D721Med (cell line): ENCODE measurements around the gene TMC3.

Experiments
- DNase-seq: peaks from one replicate; pipeline ENCODE4 v3.0.0; 2011; ENCODE audit warnings: low spot score; ENCODE audit not compliant: insufficient read length
- FAIRE-seq: peaks from 2 replicates; lab custom pipeline; 2011; peaks lifted over from hg19 to GRCh38; lab: Jason Lieb, UNC
- TF ChIP-seq, protein P1 (sequence below): IDR thresholded peaks from 2 replicates; pipeline ENCODE4 v1.5.1; 2012; ENCODE audit warnings: mild to moderate bottlenecking, control low read depth; ENCODE audit not compliant: insufficient read depth; ENCODE audit errors: missing control alignments

TMC3 gene

DNA sequence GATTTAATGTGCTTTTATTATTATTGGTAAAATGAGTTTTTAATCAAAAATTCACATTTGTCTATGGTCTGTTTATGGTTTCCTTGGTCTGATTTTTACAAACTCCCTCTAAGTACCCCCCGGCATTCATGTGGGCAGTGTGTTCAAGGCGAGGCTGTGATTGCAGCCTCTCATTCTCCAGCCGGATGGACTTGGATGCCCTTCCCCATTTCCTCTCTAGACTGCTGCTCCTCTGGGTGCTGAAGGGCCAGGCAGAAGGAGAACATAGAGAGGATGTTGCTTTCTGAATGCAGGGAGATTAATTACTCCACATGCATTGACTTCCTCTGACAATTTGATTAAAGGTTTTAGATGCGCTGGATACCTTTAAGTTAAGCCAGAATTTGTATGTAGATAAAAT is 3.9 kb upstream of the TMC3 start:
- no peak for FAIRE-seq
- DNase-seq: no peak
- TF ChIP-seq, protein P1, sequence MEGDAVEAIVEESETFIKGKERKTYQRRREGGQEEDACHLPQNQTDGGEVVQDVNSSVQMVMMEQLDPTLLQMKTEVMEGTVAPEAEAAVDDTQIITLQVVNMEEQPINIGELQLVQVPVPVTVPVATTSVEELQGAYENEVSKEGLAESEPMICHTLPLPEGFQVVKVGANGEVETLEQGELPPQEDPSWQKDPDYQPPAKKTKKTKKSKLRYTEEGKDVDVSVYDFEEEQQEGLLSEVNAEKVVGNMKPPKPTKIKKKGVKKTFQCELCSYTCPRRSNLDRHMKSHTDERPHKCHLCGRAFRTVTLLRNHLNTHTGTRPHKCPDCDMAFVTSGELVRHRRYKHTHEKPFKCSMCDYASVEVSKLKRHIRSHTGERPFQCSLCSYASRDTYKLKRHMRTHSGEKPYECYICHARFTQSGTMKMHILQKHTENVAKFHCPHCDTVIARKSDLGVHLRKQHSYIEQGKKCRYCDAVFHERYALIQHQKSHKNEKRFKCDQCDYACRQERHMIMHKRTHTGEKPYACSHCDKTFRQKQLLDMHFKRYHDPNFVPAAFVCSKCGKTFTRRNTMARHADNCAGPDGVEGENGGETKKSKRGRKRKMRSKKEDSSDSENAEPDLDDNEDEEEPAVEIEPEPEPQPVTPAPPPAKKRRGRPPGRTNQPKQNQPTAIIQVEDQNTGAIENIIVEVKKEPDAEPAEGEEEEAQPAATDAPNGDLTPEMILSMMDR: no peak

DNA sequence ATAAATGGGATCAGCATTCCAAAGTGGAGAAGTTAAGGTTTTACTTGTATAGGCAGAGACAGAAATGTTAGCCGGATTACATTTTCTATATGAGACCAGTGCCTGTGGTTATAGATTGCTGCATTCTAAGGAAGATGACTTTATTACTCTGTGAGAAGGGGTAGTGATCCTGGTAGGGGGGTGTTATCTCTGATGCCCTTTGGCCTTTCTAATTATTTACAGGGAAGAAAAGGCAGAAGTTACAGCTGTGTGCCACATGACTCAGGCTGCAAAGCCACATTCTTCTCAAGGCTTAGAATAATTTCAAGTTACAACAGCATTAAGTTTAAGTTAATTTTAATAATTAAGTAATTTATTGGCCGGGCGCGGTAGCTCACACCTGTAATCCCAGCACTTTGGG is 2.2 kb upstream of the TMC3 start:
- FAIRE-seq (no peak), DNase-seq (no peak)
- TF ChIP-seq, protein P1: no peak

DNA sequence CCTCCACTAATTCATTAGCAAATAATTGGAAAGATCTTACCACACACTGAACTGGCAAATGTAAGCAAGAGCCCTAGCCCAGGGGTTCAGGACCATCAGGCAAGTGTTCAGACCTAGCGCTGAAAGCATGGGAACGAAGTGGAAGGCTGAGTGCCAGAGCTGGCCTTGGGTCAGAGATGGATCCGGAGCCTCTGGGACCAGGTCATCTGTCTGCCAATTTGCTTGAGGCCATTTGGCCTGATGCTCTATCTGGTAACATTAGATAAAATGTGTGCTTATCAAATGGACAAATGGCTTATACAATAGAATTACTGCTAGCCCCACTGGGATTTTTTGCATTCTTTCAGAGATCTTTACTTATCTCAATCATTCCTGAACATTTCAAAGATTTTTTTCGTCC is 1.4 kb upstream of the TMC3 start:
- DNase-seq (no peak), FAIRE-seq (no peak)
- TF ChIP-seq, protein P1: no peak

DNA sequence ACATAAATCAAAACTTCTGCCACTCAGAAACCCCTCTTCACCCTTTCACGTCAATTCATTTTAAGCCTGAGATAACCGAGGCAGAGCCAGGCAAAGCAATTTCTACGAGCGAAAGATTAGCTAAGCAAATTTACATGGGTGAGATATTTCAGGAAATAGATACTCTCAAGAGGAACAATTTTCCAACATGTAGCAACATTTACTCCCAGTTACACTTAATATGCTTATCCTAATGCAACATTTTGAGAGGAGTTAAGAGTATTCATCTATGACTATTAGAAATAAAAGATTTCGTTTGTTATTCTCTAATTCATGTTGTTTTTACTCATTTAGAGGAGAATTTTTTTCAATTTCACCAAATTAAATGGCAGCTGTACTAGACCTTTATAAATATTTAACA is 837 bp downstream of the TMC3 start:
- FAIRE-seq: no peak
- TF ChIP-seq, protein P1: no peak
- no peak for DNase-seq

DNA sequence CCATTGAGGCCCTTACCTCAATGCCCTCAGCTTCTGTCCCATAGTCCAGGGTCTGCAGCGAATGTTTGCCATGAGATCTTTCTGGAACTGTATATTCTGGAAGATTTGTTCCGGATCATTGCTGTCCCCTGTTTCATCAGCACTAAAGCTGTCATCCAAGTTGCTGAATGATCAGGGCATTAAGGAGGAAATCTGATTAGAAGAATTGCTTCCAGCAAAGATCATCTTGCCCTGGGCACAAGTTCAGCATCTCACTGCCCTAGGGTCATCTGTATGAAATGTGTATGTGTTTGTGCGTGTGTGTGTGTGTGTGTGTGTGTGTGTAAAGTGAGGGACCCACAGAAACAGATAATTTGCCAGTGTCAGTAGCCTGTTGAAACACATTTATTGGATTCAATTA is 1.4 kb downstream of the TMC3 start:
- no peak for DNase-seq
- TF ChIP-seq, protein P1: no peak
- no peak for FAIRE-seq

DNA sequence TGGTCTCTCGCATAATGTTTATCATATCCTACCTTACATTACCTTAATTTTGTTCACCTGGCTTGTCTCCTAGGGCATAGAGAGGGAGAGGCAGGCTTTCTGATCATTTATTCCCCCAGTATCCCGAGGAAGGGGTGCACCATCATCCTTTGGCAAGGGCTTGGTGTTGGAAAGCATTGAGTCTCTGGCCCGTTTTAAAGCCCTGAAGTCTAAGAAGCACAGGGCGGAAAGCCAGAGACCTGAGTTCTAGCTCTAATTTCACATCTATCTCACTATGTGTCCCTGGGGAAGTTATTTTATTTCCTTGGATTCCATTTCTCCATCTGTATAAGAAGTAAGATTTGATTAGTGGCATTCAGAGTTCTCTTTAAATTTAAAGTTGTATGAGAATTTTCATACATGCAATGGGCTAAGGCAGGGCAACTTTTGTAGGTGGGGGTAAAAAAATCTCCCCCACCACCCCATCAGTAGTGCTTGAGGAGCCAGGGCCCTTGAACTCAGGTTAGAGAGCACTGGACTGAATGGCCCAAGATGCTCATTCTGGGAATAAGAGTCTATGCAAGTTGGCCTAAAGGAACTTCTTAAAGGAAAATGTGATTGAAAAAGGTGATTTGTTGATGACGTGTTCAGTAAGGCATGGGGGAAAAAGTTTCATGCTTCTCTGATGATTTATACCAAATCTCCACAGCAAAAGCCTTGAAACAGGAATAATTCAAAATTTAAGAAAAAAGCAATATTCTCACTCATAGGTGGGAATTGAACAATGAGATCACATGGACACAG is 10.1 kb downstream of the TMC3 start:
- DNase-seq (no peak), FAIRE-seq (no peak)
- TF ChIP-seq, protein P1: no peak

DNA sequence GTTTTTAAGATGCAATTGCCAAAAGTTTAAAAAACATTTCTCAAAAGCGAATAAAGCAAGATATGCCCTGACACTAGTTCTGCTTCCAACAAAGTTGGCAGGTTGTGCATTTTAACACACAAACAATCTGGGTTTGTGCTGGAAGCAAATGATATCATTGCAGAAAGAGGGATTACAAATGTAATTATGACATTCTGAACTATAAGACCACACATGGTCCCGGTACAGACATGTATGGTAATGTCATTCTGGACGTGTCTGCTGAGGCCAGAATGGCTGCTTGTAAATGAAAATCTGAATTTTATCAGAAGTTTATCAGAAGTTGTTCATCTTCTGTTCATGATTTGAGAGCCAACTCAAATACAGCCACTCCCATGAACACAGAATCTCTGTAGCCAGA is 10.7 kb downstream of the TMC3 start:
- DNase-seq (no peak), FAIRE-seq (no peak)
- TF ChIP-seq, protein P1: no peak
